H54 (cell line): ENCODE data around the gene ADARB1.

Experiments used
- DNase-seq: peaks from one replicate; pipeline ENCODE4 v3.0.0; 2011; ENCODE audit warnings: low spot score, mixed read lengths; ENCODE audit not compliant: insufficient read length
- FAIRE-seq: peaks from 3 replicates; lab custom pipeline; 2011; peaks lifted over from hg19 to GRCh38; lab: Jason Lieb, UNC
- POLR2A ChIP-seq: IDR thresholded peaks from 2 replicates; pipeline ENCODE4 v1.6.1; 2011; ENCODE audit warnings: low read depth, mild to moderate bottlenecking, low read length

ADARB1 gene

DNA sequence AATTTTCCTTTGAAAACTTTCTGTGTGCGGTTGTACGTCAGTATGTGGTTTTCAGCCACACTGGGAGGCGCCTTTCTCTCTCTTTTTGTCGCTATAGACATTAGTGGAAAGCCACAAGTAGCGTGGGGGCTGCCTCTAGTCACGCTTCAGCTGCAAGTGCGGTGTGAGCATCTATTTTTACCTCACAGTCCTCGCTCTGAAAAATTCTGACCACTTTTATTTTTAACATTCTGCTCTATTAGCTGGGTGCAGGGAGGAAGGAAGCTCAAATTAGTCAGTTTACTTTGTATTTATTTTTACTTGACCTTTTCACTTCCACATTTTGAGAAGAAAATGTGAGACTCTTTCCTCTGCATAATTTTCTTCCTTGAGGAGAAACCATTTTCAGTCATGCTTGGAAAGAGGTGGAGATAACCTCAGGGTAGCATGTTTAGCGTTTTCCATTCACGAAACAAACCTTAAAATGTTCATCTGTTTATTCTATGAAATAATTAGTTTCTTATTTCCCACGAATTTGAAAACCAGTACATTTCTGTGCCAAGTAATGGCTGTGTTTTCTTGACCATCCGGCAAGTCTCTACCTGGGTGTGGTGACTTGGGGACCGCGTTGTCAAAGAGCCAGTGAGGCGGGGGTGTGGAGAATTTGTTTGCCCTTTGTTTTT lies 35.6 kb downstream of the ADARB1 start:
- DNase-seq (no peak), FAIRE-seq (no peak)
- no peak for TF ChIP-seq POLR2A

- FAIRE-seq = no peak
- no peak for DNase-seq
- no peak for TF ChIP-seq POLR2A
Observed at GRCh38 chr21:45110873-45111624, 36.7 kb downstream of the ADARB1 start.

- DNase-seq = no peak
- no peak for FAIRE-seq
- no peak for TF ChIP-seq POLR2A
Observed at GRCh38 chr21:45111703-45112102, 37.3 kb downstream of the ADARB1 start.

GRCh38 chr21:45112371-45112770 lies 38.0 kb downstream of the ADARB1 start:
- DNase-seq (peak; percentile 60), FAIRE-seq (no peak)
- no peak for TF ChIP-seq POLR2A

DNA sequence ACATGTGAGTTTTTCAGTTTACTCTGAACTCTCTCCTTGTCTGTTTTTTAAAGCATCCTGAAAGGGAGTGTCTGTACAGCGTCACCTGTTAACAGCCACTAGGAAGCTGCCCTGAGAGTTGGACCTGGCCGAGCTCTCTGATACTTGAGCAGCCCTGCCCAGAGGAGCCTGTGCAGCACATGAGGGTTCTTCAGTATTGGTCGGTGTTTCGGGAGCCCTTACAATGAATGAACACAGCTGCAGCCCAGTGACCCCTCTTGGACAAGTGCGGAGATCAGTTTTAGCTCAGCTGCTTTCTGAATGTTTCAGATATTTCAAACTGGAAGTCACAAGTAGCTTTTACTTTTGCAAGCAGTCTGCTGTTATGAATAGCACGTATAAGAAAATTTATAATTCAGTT lies 39.2 kb downstream of the ADARB1 start:
- TF ChIP-seq POLR2A = no peak
- FAIRE-seq (no peak), DNase-seq (no peak)

- FAIRE-seq (no peak), DNase-seq (no peak)
- TF ChIP-seq POLR2A = no peak
Observed at GRCh38 chr21:45114072-45114471, 39.7 kb downstream of the ADARB1 start.

GRCh38 chr21:45114475-45114874 lies 40.1 kb downstream of the ADARB1 start:
- no peak for FAIRE-seq
- no peak for TF ChIP-seq POLR2A

GRCh38 chr21:45115141-45115540 lies 40.8 kb downstream of the ADARB1 start:
- no peak for DNase-seq
- no peak for FAIRE-seq
- no peak for TF ChIP-seq POLR2A

More at GRCh38 chr21:45114475-45114874, 40.1 kb downstream of the ADARB1 start:
- DNase-seq = no peak

- DNase-seq = no peak
- no peak for FAIRE-seq
- TF ChIP-seq POLR2A = no peak
Observed at GRCh38 chr21:45116066-45116465, 41.7 kb downstream of the ADARB1 start.

DNA sequence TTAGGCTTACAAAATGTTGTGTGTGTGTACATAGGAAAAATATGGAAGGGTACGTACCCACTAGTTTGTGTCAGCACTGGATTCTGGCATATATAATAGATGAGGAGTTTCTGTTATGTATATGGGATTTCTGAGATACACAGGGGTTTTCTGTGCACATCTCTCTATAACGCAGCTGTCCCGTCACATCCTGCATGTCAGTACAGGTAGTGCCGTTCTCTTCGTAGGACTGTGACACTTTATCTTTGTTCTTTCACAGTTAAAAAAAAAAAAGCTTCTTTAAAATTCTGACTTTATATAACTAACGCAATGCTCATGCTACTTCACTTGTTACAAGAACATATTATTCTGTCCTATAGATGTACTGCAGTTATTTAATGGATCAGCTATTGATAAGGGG lies 42.9 kb downstream of the ADARB1 start:
- DNase-seq = no peak
- FAIRE-seq = no peak
- TF ChIP-seq POLR2A = no peak

DNA sequence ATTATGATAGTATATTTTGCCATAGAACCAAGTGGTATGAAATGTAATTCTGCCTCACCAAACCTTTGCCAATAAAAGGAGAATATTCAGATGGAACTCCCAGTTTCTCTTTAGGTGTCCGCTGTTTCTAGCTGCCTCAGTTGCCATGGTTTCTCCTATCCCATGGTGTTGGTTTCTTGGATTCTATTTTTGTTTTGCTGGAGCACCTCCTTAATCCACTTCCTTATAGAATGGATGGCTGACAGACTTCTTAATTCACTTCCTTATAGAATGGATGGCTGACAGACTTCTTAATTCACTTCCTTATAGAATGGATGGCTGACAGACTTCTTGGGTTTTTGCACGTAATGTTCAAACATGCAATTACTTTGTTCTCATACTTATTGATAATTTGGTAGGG lies 43.7 kb downstream of the ADARB1 start:
- DNase-seq (no peak), FAIRE-seq (no peak)
- TF ChIP-seq POLR2A = no peak

DNA sequence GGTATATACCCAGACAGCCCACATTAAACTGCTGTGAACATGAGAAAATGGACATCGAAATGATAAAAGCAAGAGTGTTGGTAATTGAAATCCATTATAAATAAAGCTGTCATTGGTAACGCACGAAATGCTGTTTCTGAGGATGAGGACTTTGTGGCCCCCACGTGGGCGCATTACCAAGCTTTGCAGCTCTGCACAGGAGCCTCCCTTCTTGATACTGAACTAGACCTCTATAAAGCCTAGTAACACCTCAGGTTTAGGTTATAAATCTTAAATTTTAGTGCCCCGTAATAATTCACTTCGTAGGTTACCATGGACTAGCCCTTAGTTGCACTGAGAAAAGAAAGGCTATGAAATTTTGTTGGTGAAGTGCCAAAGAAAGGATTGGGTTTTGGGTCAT lies 45.4 kb downstream of the ADARB1 start:
- DNase-seq = no peak
- TF ChIP-seq POLR2A = no peak
- no peak for FAIRE-seq

DNA sequence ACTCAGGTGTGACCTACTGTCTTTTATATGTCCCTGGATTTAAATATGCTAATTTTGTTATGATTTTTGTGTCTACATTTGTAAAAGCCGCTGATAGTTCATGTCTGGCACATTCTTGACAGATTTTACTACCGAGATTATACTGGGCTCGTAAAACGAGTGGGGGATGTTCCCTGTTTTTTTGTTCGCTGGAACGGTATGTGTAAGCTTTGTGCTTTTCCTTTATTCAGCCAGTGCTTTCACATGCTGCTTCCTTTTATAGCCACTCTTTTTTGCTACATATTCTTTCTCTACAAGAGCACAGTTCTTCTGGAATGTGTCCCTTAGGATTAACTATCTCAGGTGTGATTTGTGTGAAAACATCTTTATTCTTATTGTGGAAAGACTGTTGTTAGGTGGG lies 46.6 kb downstream of the ADARB1 start:
- no peak for TF ChIP-seq POLR2A
- no peak for FAIRE-seq
- DNase-seq = no peak

DNA sequence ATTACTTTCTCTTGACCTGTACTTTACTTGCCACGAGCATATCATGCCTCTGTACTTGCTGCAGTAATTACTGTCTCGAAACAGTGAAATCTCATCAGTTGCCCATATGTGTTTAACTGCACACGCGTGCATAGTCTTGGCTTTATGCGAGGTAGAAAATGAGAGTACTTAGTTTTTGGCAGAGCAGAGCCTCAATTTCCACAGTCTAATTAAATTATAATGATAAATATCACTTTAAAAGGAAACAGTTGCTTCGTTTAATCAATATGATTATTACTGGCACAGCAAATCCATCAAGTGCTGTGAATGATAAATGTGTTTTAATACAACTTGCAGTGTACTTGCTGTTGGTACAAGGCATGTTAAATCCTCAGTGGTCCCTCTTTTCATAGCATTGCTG lies 47.6 kb downstream of the ADARB1 start:
- TF ChIP-seq POLR2A = no peak
- FAIRE-seq = no peak
- DNase-seq = no peak
